NOMO-1 (cell line): ENCODE measurements around the gene PCDH8.

ENCODE experiments used
- DNase-seq, 2 experiments: peaks; one replicate each; lab custom pipeline; 2025; ENCODE audit not compliant: unreplicated experiment in 2 of 2; lab: John Stamatoyannopoulos, UW

The PCDH8 gene

GRCh38 chr13:52851137-52851962 is 2.9 kb upstream of the PCDH8 start:
- DNase-seq, result no peak

GRCh38 chr13:52850396-52851136 is 2.1 kb upstream of the PCDH8 start:
- peak; percentile 43 to 57 for DNase-seq

- DNase-seq, result no peak
Measured at GRCh38 chr13:52850072-52850395, 1.6 kb upstream of the PCDH8 start.

GRCh38 chr13:52849291-52850071 is 1.0 kb upstream of the PCDH8 start:
- DNase-seq, result no peak

GRCh38 chr13:52847682-52848432 is 583 bp downstream of the PCDH8 start:
- no peak for DNase-seq

GRCh38 chr13:52847322-52847681 is 1.1 kb downstream of the PCDH8 start:
- no peak for DNase-seq

- no peak for DNase-seq
Measured at GRCh38 chr13:52846567-52847321, 1.7 kb downstream of the PCDH8 start.

GRCh38 chr13:52845766-52846566 is 2.5 kb downstream of the PCDH8 start:
- no peak for DNase-seq

GRCh38 chr13:52845334-52845761 is 3.1 kb downstream of the PCDH8 start:
- DNase-seq, result no peak

GRCh38 chr13:52844836-52845235 is 3.6 kb downstream of the PCDH8 start:
- DNase-seq, result no peak

- no peak for DNase-seq
Measured at GRCh38 chr13:52842441-52842840, 6.0 kb downstream of the PCDH8 start.

GRCh38 chr13:52840066-52840465 is 8.4 kb downstream of the PCDH8 start:
- DNase-seq, result no peak

- no peak for DNase-seq
Measured at GRCh38 chr13:52838433-52839107, 9.9 kb downstream of the PCDH8 start.

- DNase-seq, result no peak
Measured at GRCh38 chr13:52837850-52838249, 10.6 kb downstream of the PCDH8 start.

- DNase-seq, result no peak
Measured at GRCh38 chr13:52835071-52835839, 13.2 kb downstream of the PCDH8 start.

- DNase-seq, result no peak
Measured at GRCh38 chr13:52833296-52833875, 15.1 kb downstream of the PCDH8 start.

- no peak for DNase-seq
Measured at GRCh38 chr13:52832313-52832712, 16.1 kb downstream of the PCDH8 start.

GRCh38 chr13:52830946-52831345 is 17.5 kb downstream of the PCDH8 start:
- no peak for DNase-seq
